ENCODE results near the gene LAMC1.
"Not testable (repeated sequence)": the region's sequence is repeated elsewhere in the genome, so short reads cannot be mapped to it uniquely, and the experiment has no call there.

Gene LAMC1

DNA sequence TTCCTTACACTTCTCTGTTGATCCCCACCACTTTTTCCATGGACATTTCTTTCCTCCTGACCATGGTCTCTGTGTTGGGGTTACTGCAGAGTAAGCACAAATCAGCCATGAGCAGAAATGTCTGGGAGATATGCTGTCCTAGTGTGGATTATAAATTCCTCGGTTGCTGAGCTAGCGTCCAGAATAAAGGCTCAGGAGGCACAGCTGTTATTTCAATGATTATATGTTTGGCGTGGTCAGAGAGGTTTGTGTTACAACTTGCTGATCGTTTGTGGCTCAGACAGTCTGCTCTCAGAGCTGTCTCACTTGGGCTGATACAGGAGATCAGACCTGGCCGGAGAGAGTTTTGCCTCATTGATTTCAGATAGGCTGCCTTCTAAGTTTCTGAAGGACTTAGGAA, 125.4 kb downstream of the LAMC1 start:
- no peak for DNase-seq (ENCODE audit: low read depth in 2 of 2)

DNA sequence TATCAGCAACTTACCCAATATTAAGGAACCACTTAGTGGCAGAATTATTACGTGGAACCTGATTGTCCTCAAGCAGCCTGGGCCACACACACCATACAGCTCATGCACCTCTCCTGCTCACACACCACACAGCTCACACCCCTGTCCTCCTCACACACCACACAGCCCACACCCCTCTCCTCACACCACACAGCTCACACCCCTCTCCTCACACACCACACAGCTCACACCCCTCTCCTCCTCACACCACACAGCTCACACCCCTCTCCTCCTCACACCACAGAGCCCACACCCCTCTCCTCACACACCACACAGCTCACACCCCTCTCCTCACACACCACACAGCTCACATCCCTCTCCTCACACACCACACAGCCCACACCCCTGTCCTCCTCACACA, 126.1 kb downstream of the LAMC1 start:
- no peak for DNase-seq (ENCODE audit: low read depth in 2 of 2)

DNA sequence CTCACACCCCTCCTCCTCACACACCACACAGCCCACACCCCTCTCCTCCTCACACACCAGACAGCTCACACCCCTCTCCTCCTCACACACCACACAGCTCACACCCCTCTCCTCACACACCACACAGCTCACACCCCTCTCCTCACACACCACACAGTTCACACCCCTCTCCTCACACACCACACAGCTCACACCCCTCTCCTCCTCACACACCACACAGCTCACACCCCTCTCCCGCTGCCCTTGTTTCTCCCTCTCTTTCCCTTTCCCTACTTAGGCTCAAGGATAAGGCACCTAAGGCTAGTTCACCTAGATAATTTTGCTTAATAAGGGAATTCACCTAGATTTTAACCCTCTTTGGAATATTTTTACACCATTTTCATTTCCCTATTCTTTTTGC, 126.8 kb downstream of the LAMC1 start:
- not testable (repeated sequence) for DNase-seq (ENCODE audit: low read depth in 2 of 2)

DNA sequence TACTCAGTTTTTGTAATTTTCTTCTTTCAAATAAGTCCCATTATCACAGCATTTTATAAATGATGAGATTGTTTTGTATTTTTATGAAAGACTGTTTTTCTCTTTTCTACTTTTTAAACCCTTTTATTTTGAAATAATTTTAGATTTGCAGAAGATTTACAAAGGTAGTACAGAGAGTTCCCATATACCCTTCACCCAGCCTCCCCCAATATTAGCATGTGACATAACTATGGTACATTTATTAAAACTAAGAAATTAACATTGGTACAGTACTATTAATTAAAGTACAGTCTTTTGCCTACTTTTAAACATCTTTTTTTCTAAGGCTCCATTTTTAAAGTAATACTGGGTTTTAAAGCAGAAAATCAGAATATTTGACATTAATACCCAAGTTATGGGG, 127.2 kb downstream of the LAMC1 start:
- no peak for DNase-seq (ENCODE audit: low read depth in 2 of 2)

DNA sequence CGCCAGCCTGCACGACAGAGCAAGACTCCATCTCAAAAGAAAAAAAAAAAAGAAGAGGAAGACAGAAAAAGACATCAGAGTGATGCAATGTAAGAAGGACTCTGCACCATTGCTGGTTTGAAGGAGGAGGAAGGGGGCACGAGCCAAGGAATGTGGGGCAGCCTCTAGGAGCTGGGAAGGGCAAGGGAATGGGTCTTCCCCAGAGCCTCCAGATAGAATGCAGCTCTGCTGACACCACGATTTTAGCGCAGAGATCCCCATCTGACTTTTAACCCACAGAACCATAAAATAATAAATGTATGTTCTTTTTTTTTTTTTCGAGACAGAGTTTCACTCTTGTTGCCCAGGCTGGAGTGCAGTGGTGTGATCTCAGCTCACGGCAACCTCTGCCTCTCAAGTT, 129.0 kb downstream of the LAMC1 start:
- no peak for DNase-seq (ENCODE audit: low read depth in 2 of 2)

DNA sequence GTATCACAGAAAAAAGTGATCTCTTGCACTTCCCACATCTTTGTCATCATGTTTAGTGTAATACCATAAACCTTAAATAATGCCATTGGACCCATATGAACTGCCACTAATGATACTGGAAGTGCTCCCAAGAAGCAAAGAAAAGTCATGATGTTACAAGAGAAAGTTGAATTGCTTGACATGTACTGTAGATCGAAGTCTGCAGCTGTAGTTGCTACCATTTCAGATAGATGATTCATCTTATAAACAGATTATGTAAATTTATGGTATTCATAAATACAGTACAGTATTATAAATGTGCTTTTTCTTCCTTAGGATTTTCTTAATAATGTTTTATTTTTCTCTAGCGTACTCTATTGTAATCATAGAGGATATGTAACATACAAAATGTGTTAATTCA, 132.7 kb downstream of the LAMC1 start:
- no peak for DNase-seq (ENCODE audit: low read depth in 2 of 2)

DNA sequence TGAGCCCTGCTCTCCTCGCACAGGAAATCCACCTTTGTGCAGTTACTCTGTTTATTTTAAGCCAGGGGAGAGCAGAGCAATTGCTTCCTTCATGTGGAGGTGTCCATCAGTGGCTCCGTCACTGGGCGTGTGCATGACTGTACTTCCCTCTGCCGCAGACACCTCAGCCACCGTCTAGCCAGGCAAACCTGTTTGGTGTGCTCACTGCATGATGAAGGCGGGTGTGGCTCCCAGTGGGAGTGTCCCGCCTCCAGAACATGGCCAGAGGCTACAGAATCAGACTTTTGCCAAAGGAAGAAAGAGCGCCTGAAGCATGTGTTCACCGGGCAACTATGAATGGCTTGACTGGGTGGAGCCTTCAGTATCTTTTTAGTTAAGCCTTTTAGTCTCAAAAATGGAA, 136.7 kb downstream of the LAMC1 start:
- DNase-seq (ENCODE audit: low read depth in 2 of 2), result no peak

DNA sequence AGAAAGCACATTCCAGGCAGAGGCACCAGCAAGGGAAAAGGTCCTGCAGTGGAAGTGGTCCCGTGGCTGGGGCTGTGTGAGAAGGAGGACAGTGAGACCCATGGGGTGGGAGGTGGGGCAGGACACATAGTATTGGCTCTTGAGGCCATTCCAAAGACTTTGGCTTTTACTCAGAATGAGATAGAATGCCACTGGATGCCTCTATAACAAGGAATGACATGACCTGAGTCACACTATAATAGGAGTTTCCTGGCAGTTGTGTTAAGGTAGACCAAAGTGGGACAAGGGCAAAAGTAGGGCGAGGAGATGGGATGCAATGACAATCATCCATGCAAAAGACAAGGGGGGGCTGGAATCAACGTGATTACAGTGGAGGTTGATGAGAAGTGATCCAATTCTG, 138.2 kb downstream of the LAMC1 start:
- no peak for DNase-seq (ENCODE audit: low read depth in 2 of 2)

DNA sequence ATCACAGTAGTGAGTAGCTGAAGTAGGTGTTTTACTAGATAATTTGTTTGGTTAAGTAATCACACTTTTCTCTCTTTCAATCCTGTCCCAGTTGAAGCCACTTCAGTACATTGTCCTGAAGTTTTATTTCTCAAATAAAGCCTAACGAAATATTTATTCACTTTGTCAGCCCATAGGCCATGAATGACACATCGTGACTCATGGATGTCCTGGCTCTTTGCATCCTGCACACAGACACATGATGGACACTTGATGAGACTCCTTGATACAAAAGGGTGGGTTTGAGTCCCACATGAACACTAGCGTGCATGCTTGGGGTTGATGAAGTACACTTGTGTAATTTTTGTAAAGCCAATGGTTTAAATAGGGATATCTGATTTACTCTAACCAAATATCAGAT, 140.1 kb downstream of the LAMC1 start:
- no peak for DNase-seq (ENCODE audit: low read depth in 2 of 2)

DNA sequence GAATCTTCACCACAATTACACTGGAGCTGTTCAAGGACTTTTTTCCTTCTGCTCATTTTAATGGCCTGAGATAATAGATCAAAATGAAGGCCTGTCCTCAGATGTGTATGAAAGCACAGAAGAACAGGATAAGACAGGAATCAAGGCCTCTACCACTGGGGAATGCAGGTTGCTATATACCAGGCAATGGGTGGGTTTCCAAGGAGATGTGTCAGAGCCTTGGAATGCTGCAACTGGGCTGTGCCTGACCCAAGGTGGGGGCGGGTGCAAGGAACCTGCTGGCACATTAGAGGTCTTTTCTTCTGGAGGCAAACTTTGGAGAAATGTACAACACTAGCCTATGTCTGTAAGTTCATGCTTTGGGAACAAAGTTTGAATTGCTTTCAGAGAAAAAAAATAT, 141.1 kb downstream of the LAMC1 start:
- DNase-seq (ENCODE audit: low read depth in 2 of 2), result no peak

DNA sequence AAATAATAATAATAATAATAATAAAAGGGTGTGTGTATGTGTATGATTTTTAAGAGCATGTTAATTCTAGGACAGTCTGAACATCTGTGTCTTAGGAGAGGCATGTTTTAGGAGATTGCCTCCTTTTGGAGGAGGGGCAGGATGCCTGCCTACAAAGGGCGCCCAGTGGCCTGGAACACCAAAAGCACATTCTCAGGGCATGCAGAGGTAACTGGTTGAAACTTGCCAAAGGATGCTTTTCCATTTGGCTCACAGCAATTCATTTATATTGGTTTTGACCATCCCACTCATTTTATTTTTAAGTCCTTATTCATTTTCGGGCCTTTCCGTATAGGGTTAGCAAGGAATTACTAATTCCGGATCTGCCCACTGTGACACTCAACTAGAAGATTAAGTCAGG, 141.7 kb downstream of the LAMC1 start:
- no peak for DNase-seq (ENCODE audit: low read depth in 2 of 2)

DNA sequence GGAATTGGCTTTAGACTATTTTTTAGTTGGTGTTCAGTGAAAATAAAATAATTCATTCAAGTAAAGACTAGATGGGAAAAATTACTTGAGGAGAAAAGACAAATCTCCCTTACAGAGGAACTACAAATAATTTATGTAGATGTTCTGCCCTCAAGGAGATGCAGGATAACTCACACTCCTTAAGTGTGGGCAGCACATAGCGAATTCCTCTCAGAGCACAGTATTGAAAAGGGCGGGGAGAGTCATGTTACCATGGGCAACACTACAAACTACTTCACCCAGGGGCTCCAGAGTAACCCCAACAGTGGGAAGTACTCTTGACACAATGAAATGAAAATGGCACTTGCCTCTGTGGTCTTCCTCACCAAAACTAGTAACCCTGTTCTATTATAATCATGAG, 142.2 kb downstream of the LAMC1 start:
- no peak for DNase-seq (ENCODE audit: low read depth in 2 of 2)

DNA sequence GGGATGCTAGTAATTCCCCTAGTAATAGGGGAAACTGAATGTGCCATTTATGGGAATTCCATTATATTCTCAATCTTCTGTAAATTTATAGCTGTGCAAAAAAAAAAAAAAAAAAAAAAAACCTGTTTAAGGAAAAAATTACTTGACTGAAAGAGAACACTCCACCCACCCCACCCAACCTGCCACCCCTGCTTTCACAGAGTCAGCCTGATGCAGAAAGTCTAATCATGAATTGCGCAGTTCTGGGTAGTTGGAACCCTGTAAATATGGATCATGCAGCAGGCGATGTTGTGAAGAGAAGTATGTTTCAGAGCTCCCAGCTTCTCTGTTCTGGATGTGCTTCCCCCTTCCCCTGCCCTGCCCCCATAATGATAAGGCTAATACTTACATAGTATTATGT, 143.2 kb downstream of the LAMC1 start:
- DNase-seq (ENCODE audit: low read depth in 2 of 2), result no peak

DNA sequence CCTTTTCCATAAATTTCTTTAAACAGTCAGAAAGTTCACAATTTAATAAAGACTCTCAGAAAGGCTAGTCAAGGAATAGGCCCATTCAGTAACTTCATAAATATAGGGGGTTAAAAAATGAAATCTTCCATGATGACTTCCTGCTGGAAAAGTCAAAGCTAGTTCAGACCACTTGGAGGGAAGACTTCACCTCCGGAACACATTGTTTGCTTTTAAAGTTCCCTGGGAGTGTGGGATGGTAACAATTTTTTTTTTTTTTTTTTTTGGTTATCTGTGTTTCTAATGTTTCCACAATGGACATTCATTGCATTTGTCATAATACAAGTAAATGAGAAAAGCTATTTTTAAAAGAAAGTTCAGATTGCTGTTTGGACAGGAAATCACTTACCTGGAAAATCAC, 144.5 kb downstream of the LAMC1 start:
- DNase-seq (ENCODE audit: low read depth in 2 of 2), result no peak

DNA sequence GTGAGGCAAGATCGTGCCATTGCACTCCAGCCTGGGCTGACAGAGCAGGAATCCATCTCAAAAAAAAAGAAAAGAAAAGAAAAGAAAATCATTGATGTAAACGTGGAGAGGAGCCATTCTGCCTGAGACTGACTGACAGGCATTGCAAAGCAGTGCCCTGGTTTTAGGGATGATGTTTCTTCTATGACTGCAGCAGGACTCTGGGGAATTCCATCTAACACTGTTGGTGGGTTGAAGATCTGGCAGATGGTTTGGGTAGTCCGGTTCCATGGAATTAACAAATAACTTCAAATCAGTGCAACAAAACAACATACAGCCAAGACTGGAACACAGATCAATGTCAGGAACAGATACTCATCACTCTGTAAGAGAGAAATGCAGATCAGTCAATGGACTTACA, 145.1 kb downstream of the LAMC1 start:
- DNase-seq (ENCODE audit: low read depth in 2 of 2), result no peak

DNA sequence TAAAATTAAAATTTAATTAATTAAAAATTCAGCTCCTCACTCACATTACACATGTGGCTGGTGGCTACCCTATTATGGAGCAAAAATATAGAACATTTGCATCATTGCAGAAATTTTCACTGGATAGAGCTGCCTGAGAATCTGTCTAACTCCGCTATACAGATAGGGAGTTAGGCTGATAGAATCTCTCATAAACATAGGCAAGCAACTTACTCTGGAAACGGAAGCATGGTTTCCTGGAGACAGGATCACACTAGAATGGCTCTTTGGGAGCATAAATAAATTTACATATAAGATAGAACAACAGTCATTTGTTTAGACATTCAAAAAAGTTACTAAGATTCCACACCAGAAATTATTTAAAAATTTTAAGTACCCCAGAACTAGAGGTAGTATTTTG, 150.6 kb downstream of the LAMC1 start:
- no peak for DNase-seq (ENCODE audit: low read depth in 2 of 2)

DNA sequence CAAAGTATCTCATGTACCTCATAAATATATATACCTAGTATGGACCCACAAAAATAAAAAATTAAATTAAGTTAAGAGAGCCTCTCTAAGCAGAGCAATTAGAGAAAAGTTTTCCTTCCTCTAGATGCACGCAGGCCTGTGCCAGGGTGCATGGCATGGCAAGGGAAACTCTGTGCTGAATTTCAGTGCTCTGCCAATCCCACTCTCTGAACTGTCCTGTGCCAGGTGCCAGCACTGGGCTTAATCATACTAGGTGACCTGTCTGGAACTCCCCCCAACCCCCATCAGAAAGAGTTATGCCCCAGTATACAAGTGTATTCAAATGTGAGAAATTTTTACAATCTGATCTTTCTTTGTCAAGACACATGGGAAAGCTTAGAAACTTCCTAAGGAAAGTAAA, 152.4 kb downstream of the LAMC1 start:
- DNase-seq (ENCODE audit: low read depth in 2 of 2), result no peak

DNA sequence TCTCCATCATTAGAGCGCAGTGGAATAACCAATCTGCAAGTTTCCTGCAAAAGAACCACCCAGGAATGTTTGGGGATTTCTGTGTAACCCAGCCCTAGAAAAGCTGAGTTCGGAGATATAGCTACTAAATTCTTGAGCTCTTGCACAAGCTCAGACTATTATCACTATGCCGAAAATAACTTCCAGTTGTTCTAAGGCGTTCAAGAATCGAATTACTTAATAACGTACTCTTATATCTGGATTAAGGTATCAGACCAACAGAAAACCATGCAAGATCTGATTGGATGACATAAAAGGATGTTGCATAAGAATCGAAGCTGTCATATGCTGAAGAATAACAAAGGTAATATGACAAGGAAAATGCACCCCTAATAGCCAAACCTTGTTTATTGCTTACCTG, 155.3 kb downstream of the LAMC1 start:
- DNase-seq (ENCODE audit: low read depth in 2 of 2), result no peak

DNA sequence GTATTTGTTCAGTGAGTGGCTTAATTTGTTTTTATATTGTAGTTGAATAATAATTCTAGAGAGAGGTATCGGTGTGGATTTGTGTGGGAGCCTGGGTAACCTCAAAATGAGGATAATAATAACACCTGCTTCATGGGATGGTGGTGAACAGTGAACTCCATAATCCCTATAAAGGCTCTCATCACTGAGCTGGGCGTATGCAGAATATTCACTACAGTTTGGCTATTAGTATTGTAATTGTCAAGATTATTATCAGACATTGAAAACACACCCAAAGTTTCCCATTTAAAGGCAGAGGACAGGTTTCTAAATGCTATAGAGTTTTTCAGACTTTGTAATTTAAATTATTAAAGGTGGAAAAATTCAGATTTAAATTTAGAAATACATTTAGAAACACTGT, 155.8 kb downstream of the LAMC1 start:
- no peak for DNase-seq (ENCODE audit: low read depth in 2 of 2)

DNA sequence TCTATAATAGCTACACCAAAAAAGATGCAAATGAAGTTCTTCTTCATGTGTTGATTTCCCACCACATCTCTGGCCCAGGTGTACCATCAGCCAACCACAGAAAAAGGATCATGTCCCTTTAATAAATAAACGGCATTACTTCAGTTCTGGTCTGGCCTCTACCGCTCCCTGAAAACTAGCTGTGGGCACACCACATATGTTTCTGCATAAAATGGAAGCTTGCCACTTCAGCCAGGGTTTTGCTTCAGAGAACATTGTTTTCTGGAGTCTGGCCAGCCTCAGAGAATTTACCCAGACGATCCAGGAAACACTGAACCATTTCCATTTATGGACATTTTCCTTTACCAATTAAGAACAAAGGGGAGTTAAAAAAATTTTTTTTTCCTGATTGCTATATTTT, 157.0 kb downstream of the LAMC1 start:
- DNase-seq (ENCODE audit: low read depth in 2 of 2), result no peak

DNA sequence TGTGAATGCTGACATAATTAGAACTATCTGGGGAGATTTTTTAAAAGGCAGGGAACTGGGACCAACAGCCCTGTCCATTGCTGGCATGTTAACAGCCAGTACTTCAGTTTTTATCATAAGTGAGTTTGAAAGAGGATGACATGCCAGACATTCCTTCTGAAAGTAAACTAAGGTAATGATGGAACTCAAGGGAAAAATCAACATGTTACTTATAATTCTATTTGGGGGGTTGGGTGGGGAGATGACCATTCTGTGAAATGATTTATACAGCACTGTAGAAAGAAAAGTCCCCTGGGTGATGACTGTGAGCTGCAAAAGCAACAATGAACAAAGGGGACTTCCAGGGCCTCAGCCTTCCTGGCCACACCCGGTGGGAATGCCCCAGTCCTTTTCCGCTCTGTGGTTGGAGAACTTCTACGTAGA, 157.4 kb downstream of the LAMC1 start:
- DNase-seq (ENCODE audit: low read depth in 2 of 2), result no peak

DNA sequence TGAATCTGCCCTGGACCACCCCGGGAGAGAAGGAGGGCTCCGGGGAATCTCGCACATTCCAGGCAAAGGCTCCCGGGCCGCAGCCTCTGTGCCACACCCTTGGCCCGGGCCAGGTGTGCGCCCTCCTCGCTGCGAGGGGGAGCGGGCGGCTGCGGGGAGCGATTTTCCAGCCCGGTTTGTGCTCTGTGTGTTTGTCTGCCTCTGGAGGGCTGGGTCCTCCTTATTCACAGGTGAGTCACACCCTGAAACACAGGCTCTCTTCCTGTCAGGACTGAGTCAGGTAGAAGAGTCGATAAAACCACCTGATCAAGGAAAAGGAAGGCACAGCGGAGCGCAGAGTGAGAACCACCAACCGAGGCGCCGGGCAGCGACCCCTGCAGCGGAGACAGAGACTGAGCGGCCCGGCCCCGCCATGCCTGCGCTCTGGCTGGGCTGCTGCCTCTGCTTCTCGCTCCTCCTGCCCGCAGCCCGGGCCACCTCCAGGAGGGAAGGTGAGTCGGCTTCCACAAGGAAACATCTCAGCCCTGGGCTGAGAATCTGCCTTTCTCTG, 162.8 kb downstream of the LAMC1 start, which contains the start of gene LAMC2:
LAMC2 (plus strand) TSS at position 324 of the 550 bp plus-strand sequence; CDS start at position 413, 89 bp downstream.
- DNase-seq (ENCODE audit: low read depth in 2 of 2), result no peak

DNA sequence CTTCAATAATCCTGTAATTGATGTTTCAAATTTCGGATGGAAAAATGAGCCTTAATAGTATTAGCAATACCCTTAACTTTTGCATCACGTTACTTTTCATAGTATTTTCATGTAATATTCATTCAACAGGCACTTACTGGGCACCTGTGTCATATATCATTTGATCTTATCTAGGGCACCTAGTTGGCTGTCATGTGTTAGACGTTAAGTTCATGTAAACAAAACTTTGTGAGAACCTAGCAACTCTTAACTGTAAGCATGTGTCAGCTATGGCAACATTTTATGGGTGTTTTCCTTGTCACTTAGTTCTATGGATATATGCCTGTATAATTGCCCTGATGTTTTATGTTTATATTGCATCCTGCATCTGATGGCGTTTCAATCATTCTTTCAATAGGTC, 163.6 kb downstream of the LAMC1 start:
- no peak for DNase-seq (ENCODE audit: low read depth in 2 of 2)

DNA sequence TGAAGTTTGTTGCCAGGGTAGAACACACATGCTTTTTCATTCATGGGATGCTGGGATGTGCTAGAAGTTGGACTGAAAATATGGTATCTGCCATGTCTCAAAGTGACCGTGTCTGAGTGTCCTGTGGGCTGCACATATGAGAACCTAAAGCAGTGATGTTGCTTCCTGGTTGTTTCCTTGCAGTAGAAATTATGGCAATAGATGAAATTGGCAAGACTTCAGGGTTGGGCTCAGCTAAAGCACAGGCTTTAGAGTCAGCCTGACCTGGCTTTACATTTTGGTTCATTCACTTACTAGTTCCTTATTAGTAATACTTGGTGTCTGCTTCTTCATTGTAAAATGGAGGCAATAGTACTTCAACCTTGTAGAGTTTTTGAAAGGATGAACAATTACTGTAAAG, 165.0 kb downstream of the LAMC1 start:
- no peak for DNase-seq (ENCODE audit: low read depth in 2 of 2)

DNA sequence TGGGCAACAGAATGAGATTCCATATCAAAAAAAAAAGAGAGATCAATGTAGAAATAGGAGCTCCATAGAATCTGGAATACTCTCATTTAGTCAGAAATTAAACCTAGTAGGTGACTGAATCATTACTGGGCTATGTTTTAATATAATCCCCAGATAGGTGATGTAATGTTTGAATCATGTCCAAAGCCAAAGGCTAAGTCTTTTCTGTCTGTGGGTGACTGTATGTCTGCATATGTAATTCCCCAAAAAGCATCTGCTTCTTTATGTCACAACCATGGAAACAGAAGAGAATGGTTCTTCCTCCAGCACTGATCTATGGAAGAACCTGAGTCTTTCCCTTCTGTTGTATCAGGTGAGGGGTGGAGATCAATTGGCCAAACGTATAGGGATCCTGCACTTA, 168.6 kb downstream of the LAMC1 start:
- DNase-seq (ENCODE audit: low read depth in 2 of 2), result no peak

Measured in stimulated activated CD8-positive, alpha-beta memory T cell treated with anti-CD3 and anti-CD28 coated beads, Interleukin-15, amount 100 ng/mL, for 4 hours (primary cell).